Smooth muscle cell (in vitro differentiated cells): ENCODE data around the gene GLIPR1. TPM values are rescaled to one million over a fixed set of nuclear protein-coding genes. Genes with fewer than 3 reads are reported as not detected.

ENCODE experiments used
- DNase-seq: peaks from one replicate; lab custom pipeline; 2025; ENCODE audit not compliant: unreplicated experiment; lab: John Stamatoyannopoulos, UW
- H2AFZ ChIP-seq: fragments of 200-600 bp; sonication (generic); 2 replicates; pipeline ENCODE4 v1.6.0; 2016; ENCODE audit warnings: antibody characterized with exemption, low read depth, mild to moderate bottlenecking
- H3F3A ChIP-seq: fragments of 200-600 bp; sonication (generic); 2 replicates; pipeline ENCODE4 v1.6.0; 2017; ENCODE audit warnings: antibody characterized with exemption, low read depth
- H3K27ac ChIP-seq: fragments of 200-600 bp; sonication (generic); 2 replicates; pipeline ENCODE4 v1.5.1; 2016; ENCODE audit warnings: low read depth, mild to moderate bottlenecking
- H3K27me3 ChIP-seq: fragments of 200-600 bp; sonication (generic); 2 replicates; pipeline ENCODE4 v1.6.1; 2016; ENCODE audit warnings: low read depth, mild to moderate bottlenecking
- H3K36me3 ChIP-seq: fragments of 200-600 bp; sonication (generic); 2 replicates; pipeline ENCODE4 v1.5.1; 2016; ENCODE audit warnings: low read depth
- H3K4me1 ChIP-seq: fragments of 200-600 bp; sonication (generic); 2 replicates; pipeline ENCODE4 v1.5.1; 2016; ENCODE audit warnings: low read depth
- H3K4me2 ChIP-seq: fragments of 200-600 bp; sonication (generic); 2 replicates; pipeline ENCODE4 v1.6.0; 2016; ENCODE audit warnings: mild to moderate bottlenecking
- H3K4me3 ChIP-seq: fragments of 200-600 bp; sonication (generic); 2 replicates; pipeline ENCODE4 v1.5.1; 2016; ENCODE audit warnings: mild to moderate bottlenecking
- H3K79me2 ChIP-seq: fragments of 200-600 bp; sonication (generic); 2 replicates; pipeline ENCODE4 v1.6.0; 2016; ENCODE audit warnings: low read depth, mild to moderate bottlenecking
- H3K9ac ChIP-seq: fragments of 200-600 bp; sonication (generic); 2 replicates; pipeline ENCODE4 v1.6.0; 2016; ENCODE audit warnings: low read depth
- H3K9me3 ChIP-seq: fragments of 200-600 bp; sonication (generic); replicated peaks from 2 replicates; pipeline ENCODE4 v1.5.1; 2016; ENCODE audit warnings: low read depth
- H4K20me1 ChIP-seq: fragments of 200-600 bp; sonication (generic); 2 replicates; pipeline ENCODE4 v1.6.0; 2016; ENCODE audit warnings: low read depth
- CTCF ChIP-seq: fragments of 200-600 bp; sonication (generic); IDR thresholded peaks from 2 replicates; pipeline ENCODE4 v1.5.1; 2017; ENCODE audit warnings: borderline replicate concordance, mild to moderate bottlenecking, antibody characterized with exemption; ENCODE audit not compliant: insufficient read depth, poor library complexity, severe bottlenecking
- WGBS: methylation state at CpG from one replicate; pipeline ENCODE4 v1.1.7; 2016; ENCODE audit warnings: low lambda C conversion rate; 5-methylcytosine and 5-hydroxymethylcytosine counted together
- polyA plus RNA-seq: library from polyadenylated mRNA; unstranded; fragments of >200 nt; fragmentation: Nextera tagmentation; extraction: Ambion mirVana; gene quantifications from 2 replicates; pipeline ENCODE4 v1.2.1, GENCODE V29; 2016
- total RNA-seq: library from RNA; depleted of rRNA; stranded (reverse); fragments of >200 nt; gene quantifications from 2 replicates; pipeline ENCODE4 v1.2.3, GENCODE V29; 2014

Gene GLIPR1
- total and polyA plus RNA-seq, 2 experiments from 2014 or later, result 199 to 200 TPM

GRCh38 chr12:75503459-75503858 lies 22.9 kb downstream of the GLIPR1 start:
- no peak for TF ChIP-seq CTCF

GRCh38 chr12:75503866-75504265 lies 23.3 kb downstream of the GLIPR1 start:
- H3K27me3 ChIP-seq, result no peaks in the 10 kb centered on the region
- 99% methylated on average over 3 of the region's 3 CpGs for whole genome bisulfite sequencing
- peaks cover 3% of the 10 kb centered on the region for H3F3A ChIP-seq
- no peak overlapping the region for H2AFZ ChIP-seq
- H4K20me1 ChIP-seq, result no peaks in the 10 kb centered on the region
- H3K36me3 ChIP-seq, result peaks cover 25% of the 10 kb centered on the region
- no peaks in the 10 kb centered on the region for H3K9me3 ChIP-seq
- TF ChIP-seq CTCF, result no peak
- no peak overlapping the region for H3K4me3 ChIP-seq
- H3K79me2 ChIP-seq, result peaks cover 26% of the 10 kb centered on the region
- H3K9ac ChIP-seq, result no peak overlapping the region
- no peak overlapping the region for H3K4me2 ChIP-seq
- H3K4me1 ChIP-seq, result no peaks in the 10 kb centered on the region
- no peak for DNase-seq
- no peak overlapping the region for H3K27ac ChIP-seq

More at GRCh38 chr12:75503459-75503858, 22.9 kb downstream of the GLIPR1 start:
- no peak overlapping the region for H3K9ac ChIP-seq
- H3F3A ChIP-seq, result peaks cover 3% of the 10 kb centered on the region
- no peak overlapping the region for H3K27ac ChIP-seq
- WGBS, result 79% methylated on average over 3 of the region's 3 CpGs
- H4K20me1 ChIP-seq, result no peaks in the 10 kb centered on the region
- peaks cover 25% of the 10 kb centered on the region for H3K36me3 ChIP-seq
- no peak overlapping the region for H3K4me3 ChIP-seq
- peaks cover 22% of the 10 kb centered on the region for H3K79me2 ChIP-seq
- H3K27me3 ChIP-seq, result no peaks in the 10 kb centered on the region
- no peak overlapping the region for H3K4me2 ChIP-seq
- H3K9me3 ChIP-seq, result no peaks in the 10 kb centered on the region
- DNase-seq, result no peak
- H2AFZ ChIP-seq, result no peak overlapping the region
- no peaks in the 10 kb centered on the region for H3K4me1 ChIP-seq

- Histone ChIP-seq H3K4me1 (peaks cover 10% of the 10 kb centered on the region), H3K9ac (no peak overlapping the region), H3K27me3 (no peaks in the 10 kb centered on the region), H3K4me2 (no peak overlapping the region), H3K36me3 (peaks cover 19% of the 10 kb centered on the region), H3K79me2 (peaks cover 46% of the 10 kb centered on the region), H3K27ac (peak overlapping the region; percentile 17), H3K9me3 (no peaks in the 10 kb centered on the region), H3K4me3 (no peak overlapping the region), H2AFZ (no peak overlapping the region), H3F3A (peaks cover 3% of the 10 kb centered on the region), H4K20me1 (no peaks in the 10 kb centered on the region)
- DNase-seq, result no peak
- peak; percentile 60 for TF ChIP-seq CTCF
- WGBS, result 90% methylated on average over 2 of the region's 2 CpGs
These were observed 25.3 kb downstream of the GLIPR1 start for GRCh38 chr12:75505706-75506312.

GRCh38 chr12:75507086-75507485 lies 26.5 kb downstream of the GLIPR1 start:
- Histone ChIP-seq H4K20me1 (no peaks in the 10 kb centered on the region), H3K4me2 (no peak overlapping the region), H2AFZ (no peak overlapping the region), H3K9ac (no peak overlapping the region), H3K79me2 (peaks cover 52% of the 10 kb centered on the region), H3K36me3 (peaks cover 13% of the 10 kb centered on the region), H3K27me3 (no peaks in the 10 kb centered on the region), H3K9me3 (no peaks in the 10 kb centered on the region), H3K4me1 (peaks cover 10% of the 10 kb centered on the region), H3K4me3 (no peak overlapping the region), H3F3A (no peaks in the 10 kb centered on the region), H3K27ac (peak overlapping the region; percentile 3)
- TF ChIP-seq CTCF, result no peak
- no peak for DNase-seq
- WGBS, result 97% methylated on average over 2 of the region's 2 CpGs
